Measurements from ENCODE around the gene POGK. TPM values are rescaled to one million over a fixed set of nuclear protein-coding genes. Genes with fewer than 3 reads are reported as not detected.

Gene POGK, protein sequence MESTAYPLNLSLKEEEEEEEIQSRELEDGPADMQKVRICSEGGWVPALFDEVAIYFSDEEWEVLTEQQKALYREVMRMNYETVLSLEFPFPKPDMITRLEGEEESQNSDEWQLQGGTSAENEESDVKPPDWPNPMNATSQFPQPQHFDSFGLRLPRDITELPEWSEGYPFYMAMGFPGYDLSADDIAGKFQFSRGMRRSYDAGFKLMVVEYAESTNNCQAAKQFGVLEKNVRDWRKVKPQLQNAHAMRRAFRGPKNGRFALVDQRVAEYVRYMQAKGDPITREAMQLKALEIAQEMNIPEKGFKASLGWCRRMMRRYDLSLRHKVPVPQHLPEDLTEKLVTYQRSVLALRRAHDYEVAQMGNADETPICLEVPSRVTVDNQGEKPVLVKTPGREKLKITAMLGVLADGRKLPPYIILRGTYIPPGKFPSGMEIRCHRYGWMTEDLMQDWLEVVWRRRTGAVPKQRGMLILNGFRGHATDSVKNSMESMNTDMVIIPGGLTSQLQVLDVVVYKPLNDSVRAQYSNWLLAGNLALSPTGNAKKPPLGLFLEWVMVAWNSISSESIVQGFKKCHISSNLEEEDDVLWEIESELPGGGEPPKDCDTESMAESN
- 16.3 and 20.6 TPM in 2 replicates for total RNA-seq

GRCh38 chr1:166838766-166839599 lies at the start of gene POGK:
Gene POGK (plus strand): TSS chr1:166839475. CDS start chr1:166840957, 1,482 bp downstream.

GRCh38 chr1:166875734-166876539 lies 36.7 kb downstream of the POGK start, which contains the start of gene TADA1:
Gene TADA1 (minus strand): TSS chr1:166876264. CDS start chr1:166876233, 31 bp downstream.

Other genes with a start within 250 kb of the POGK start
- 10.3 and 12.2 TPM in 2 replicates for gene TADA1, start 36.8 kb downstream of the POGK start, total RNA-seq
- under 0.01 TPM in 1 of 2 replicates, not detected in the other for gene ILDR2, start 136.1 kb downstream of the POGK start, total RNA-seq
- gene MAEL, start 149.8 kb downstream of the POGK start, total RNA-seq, result not detected in 2 replicates